BJ (cell line): ENCODE data around the gene OR1I1. TPM values are rescaled to one million over a fixed set of nuclear protein-coding genes. Genes with fewer than 3 reads are reported as not detected.
A peak's percentile ranks its signal among the peaks of the same experiment; 100 is the strongest.

Experiments used
- CTCF ChIA-PET: fragments of 350-600 bp; formaldehyde crosslinking; extraction: SDS; loops from one replicate; lab custom pipeline; 2021; ENCODE audit warnings: antibody characterized with exemption, inconsistent platforms; lab: Yijun Ruan, JAX
- POLR2A ChIA-PET: fragments of 300-600 bp; sonication (Branson Sonifier 250); formaldehyde crosslinking; extraction: SDS; loops from one replicate; lab custom pipeline; 2021; ENCODE audit warnings: antibody characterized with exemption; lab: Charles Lee
- DNase-seq: peaks from one replicate; pipeline ENCODE4 v3.0.0-alpha.2; 2011; ENCODE audit warnings: low read depth
- H3K27me3 ChIP-seq: 2 replicates; pipeline ENCODE4 v1.6.0; 2011; ENCODE audit warnings: low read length; ENCODE audit not compliant: control insufficient read depth, insufficient read depth
- H3K36me3 ChIP-seq: 2 replicates; pipeline ENCODE4 v1.5.1; 2011; ENCODE audit warnings: low read length; ENCODE audit not compliant: control insufficient read depth, insufficient read depth
- H3K4me3 ChIP-seq: 2 replicates; pipeline ENCODE4 v1.5.1; 2011; ENCODE audit warnings: low read depth, mild to moderate bottlenecking, control low read depth, low read length
- CTCF ChIP-seq: IDR thresholded peaks from 2 replicates; pipeline ENCODE4 v1.5.1; 2011; ENCODE audit warnings: low read depth, mild to moderate bottlenecking, control low read depth, inconsistent platforms, low read length, moderate library complexity; ENCODE audit not compliant: insufficient read depth
- polyA plus RNA-seq: library from polyadenylated mRNA; depleted of rRNA; stranded (reverse); fragments of >200 nt; gene quantifications from 2 replicates; pipeline ENCODE4 v1.2.3, GENCODE V29; 2011

The OR1I1 gene
- polyA plus RNA-seq, 1 experiment: not detected

- TF ChIP-seq CTCF: no peak
- CTCF ChIA-PET: interaction anchor here (0.6 to 1.5 kb wide), 3 partner anchors 13 to 21 kb away, joined by 3 to 4 read pairs (median 3); a partner anchor contains a TSS
- Histone ChIP-seq H3K27me3 (no peaks in the 10 kb centered on the region), H3K36me3 (peaks cover 8% of the 10 kb centered on the region), H3K4me3 (no peak overlapping the region)
- DNase-seq: no peak
- POLR2A ChIA-PET: no interaction called here
Observed at GRCh38 chr19:15105044-15105443, 23.0 kb downstream of the OR1I1 start.

- ChIA-PET CTCF (no interaction called here), POLR2A (interaction anchor here (0.7 kb wide), 1 partner anchor 144 kb away, joined by 7 read pairs; no protein-coding TSS in a partner anchor)
- TF ChIP-seq CTCF: no peak
- Histone ChIP-seq H3K36me3 (peaks cover 28% of the 10 kb centered on the region), H3K4me3 (peak within 1 kb of the TSS; percentile 96), H3K27me3 (no peaks in the 10 kb centered on the region)
- DNase-seq: no peak
Observed at GRCh38 chr19:15107061-15108010, 25.3 kb downstream of the OR1I1 start, which contains the start of gene SYDE1. Gene SYDE1 (plus strand): TSS chr19:15107401. CDS start chr19:15107434, 33 bp downstream.

- peaks cover 35% of the 10 kb centered on the region for H3K36me3 ChIP-seq
- H3K27me3 ChIP-seq: no peaks in the 10 kb centered on the region
- ChIA-PET CTCF (interaction anchor here (0.5 kb wide), 1 partner anchor 13 kb away, joined by 4 read pairs; no protein-coding TSS in a partner anchor), POLR2A (no interaction called here)
- TF ChIP-seq CTCF: no peak
- H3K4me3 ChIP-seq: peak overlapping the region; percentile 96
- no peak for DNase-seq
Observed at GRCh38 chr19:15108145-15108844, 26.3 kb downstream of the OR1I1 start.

- Histone ChIP-seq H3K36me3 (peaks cover 42% of the 10 kb centered on the region), H3K27me3 (no peaks in the 10 kb centered on the region), H3K4me3 (peak overlapping the region; percentile 96; the same call in 1 of the 2 replicates)
- POLR2A ChIA-PET: no interaction called here
- TF ChIP-seq CTCF: no peak
- no peak for DNase-seq
- CTCF ChIA-PET: no interaction called here
Observed at GRCh38 chr19:15108845-15109767, 27.1 kb downstream of the OR1I1 start.
